ENCODE data around the gene MICALL1.

- TF ChIP-seq PATZ1 (CRISPR knock-in tag; IDR thresholded peaks at IDR 0.05; ENCODE audit: borderline replicate concordance) = no peak
- no peak for TF ChIP-seq OSR1 (CRISPR knock-in tag; IDR thresholded peaks at IDR 0.05)
- TF ChIP-seq TCF4 (CRISPR knock-in tag; IDR thresholded peaks at IDR 0.05; ENCODE audit: borderline replicate concordance) = no peak
- TF ChIP-seq ARNTL (CRISPR knock-in tag; IDR thresholded peaks at IDR 0.05; ENCODE audit: borderline replicate concordance, low read depth) = no peak
- TF ChIP-seq SNAI2 (CRISPR knock-in tag; IDR thresholded peaks at IDR 0.05) = no peak
- no peak for TF ChIP-seq RARB (CRISPR knock-in tag; IDR thresholded peaks at IDR 0.05)
- TF ChIP-seq ZFP30 (CRISPR knock-in tag; IDR thresholded peaks at IDR 0.05) = no peak
- no peak for TF ChIP-seq PPARA (CRISPR knock-in tag; IDR thresholded peaks at IDR 0.05; ENCODE audit: borderline replicate concordance)
Measured at GRCh38 chr22:37913233-37913721, 7.2 kb downstream of the MICALL1 start.

Data from SK-N-SH treated with all-trans-retinoic acid at 6 μM for 48 hours (cell line).